ENCODE results near the gene ZSWIM1.

The ZSWIM1 gene

DNA sequence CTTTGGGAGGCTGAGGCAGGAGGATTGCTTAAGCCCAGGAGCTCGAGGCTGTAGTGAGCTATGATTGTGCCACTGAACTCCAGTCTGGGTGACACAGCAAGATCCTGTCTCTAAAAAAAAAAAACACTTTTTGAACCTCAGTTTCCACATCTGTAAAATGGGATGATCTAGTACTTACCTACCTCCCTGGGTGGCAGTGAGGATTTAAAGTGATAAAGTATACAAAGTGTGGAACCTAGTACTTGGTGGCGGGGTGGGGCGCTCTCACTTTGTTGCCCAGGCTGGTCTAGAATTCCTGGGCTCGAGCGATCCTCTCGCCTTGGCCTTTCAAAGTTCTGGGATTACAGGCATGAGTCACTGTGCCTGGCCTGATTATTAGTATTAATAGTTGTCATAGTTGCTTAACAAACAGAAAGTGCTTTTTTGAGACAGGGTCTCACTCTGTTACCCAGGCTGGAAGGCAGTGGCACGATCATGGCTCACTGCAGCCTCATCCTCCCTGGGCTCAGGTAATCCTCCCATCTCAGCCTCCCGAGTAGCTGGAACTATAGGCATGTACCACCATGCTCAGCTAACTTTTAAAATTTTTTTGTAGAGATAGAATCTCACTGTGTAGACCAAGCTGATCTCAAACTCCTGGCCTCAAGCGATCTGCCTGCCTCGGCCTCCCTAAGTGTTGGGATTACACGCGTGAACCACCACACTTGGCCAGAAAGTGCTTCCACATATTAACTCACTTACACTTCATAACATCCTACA lies 37.9 kb downstream of the ZSWIM1 start:
- TF ChIP-seq EZH2 (optimal IDR thresholded peaks at IDR 0.05; ENCODE audit: low read depth, low read length) (no peak), EZH2phosphoT487 (IDR thresholded peaks at IDR 0.05; ENCODE audit: low read length) (no peak)
- TF ChIP-seq, protein P1, sequence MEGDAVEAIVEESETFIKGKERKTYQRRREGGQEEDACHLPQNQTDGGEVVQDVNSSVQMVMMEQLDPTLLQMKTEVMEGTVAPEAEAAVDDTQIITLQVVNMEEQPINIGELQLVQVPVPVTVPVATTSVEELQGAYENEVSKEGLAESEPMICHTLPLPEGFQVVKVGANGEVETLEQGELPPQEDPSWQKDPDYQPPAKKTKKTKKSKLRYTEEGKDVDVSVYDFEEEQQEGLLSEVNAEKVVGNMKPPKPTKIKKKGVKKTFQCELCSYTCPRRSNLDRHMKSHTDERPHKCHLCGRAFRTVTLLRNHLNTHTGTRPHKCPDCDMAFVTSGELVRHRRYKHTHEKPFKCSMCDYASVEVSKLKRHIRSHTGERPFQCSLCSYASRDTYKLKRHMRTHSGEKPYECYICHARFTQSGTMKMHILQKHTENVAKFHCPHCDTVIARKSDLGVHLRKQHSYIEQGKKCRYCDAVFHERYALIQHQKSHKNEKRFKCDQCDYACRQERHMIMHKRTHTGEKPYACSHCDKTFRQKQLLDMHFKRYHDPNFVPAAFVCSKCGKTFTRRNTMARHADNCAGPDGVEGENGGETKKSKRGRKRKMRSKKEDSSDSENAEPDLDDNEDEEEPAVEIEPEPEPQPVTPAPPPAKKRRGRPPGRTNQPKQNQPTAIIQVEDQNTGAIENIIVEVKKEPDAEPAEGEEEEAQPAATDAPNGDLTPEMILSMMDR (IDR thresholded peaks at IDR 0.05; ENCODE audit: low read length) = no peak
- no peaks in the 10 kb centered on the region for H3F3A ChIP-seq (ENCODE audit: insufficient read depth, low read length)
- no peaks in the 10 kb centered on the region for H3K4me1 ChIP-seq (ENCODE audit: low read length)
- H2AFZ ChIP-seq (ENCODE audit: low read length) = no peak overlapping the region
- H4K20me1 ChIP-seq (ENCODE audit: insufficient read depth, low read length) = no peaks in the 10 kb centered on the region
- H3K79me2 ChIP-seq (ENCODE audit: low read length) = no peaks in the 10 kb centered on the region
- no peaks in the 10 kb centered on the region for H3K36me3 ChIP-seq (replicated peaks; ENCODE audit: insufficient read depth, low read length)
- H3K27ac ChIP-seq (ENCODE audit: low read length) = no peak overlapping the region
- H3K9ac ChIP-seq (ENCODE audit: low read length) = no peak overlapping the region
- no peaks in the 10 kb centered on the region for H3K9me3 ChIP-seq (replicated peaks; ENCODE audit: insufficient read depth, low read length)
- DNase-seq = no peak
- no peaks in the 10 kb centered on the region for H3K9me2 ChIP-seq (replicated peaks; ENCODE audit: insufficient read depth, low read length)
- H3K4me3 ChIP-seq (ENCODE audit: low read length) = no peak overlapping the region
- H3K27me3 ChIP-seq (replicated peaks; ENCODE audit: insufficient read depth, low read length) = no peaks in the 10 kb centered on the region
- no peak overlapping the region for H3K4me2 ChIP-seq (ENCODE audit: low read depth, low read length)

DNA sequence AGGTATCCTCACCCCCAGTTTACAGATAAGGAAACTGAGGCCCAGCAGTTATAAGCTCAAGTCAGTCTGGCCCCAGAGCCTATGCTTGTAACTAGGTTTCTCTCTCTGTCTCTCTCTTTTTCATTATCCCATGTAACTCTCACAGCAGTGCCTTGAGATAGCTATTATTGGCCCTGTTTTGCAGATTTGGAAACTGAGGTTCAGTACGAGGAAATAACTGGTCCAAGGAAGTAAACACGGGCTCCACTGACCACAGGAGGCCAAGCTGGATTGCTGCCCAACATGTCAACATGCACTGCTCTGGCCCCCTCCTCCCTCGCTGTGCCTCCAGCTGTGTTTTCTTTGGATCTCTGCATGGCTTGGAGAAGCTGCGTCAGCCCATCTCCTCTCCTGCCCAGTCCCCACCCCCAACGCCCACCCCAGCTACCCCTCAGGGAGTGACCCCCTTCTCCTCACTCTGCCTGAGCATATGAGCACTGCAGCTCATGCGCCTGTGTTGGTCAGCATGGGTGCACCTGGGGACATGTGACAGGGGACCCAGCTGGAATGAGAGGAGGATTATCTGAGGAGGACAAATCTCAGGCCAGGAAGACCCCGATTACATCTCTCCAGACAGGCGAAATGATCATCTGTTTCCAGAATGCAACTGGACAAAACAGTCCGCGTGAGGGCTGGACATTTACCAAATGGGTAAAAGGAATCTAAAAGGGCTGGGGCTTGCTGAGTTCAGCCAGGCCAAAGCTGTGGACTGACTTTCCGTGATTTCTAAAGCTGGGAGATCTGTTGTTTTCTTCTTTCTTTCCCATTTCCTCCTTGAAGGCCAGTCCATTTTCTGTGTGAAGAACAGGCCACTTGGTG lies 38.7 kb downstream of the ZSWIM1 start:
- H3K4me2 ChIP-seq (ENCODE audit: low read depth, low read length) = no peak overlapping the region
- H3K4me1 ChIP-seq (ENCODE audit: low read length) = no peaks in the 10 kb centered on the region
- no peak overlapping the region for H2AFZ ChIP-seq (ENCODE audit: low read length)
- H3K9me3 ChIP-seq (replicated peaks; ENCODE audit: insufficient read depth, low read length) = no peaks in the 10 kb centered on the region
- H3K36me3 ChIP-seq (replicated peaks; ENCODE audit: insufficient read depth, low read length) = no peaks in the 10 kb centered on the region
- no peak for DNase-seq
- no peaks in the 10 kb centered on the region for H3K27me3 ChIP-seq (replicated peaks; ENCODE audit: insufficient read depth, low read length)
- no peak overlapping the region for H3K27ac ChIP-seq (ENCODE audit: low read length)
- H3K79me2 ChIP-seq (ENCODE audit: low read length) = no peaks in the 10 kb centered on the region
- H3F3A ChIP-seq (ENCODE audit: insufficient read depth, low read length) = no peaks in the 10 kb centered on the region
- TF ChIP-seq EZH2phosphoT487 (IDR thresholded peaks at IDR 0.05; ENCODE audit: low read length) = no peak
- no peak for TF ChIP-seq EZH2 (optimal IDR thresholded peaks at IDR 0.05; ENCODE audit: low read depth, low read length)
- TF ChIP-seq, protein P1 (IDR thresholded peaks at IDR 0.05; ENCODE audit: low read length) = no peak
- no peaks in the 10 kb centered on the region for H3K9me2 ChIP-seq (replicated peaks; ENCODE audit: insufficient read depth, low read length)
- H4K20me1 ChIP-seq (ENCODE audit: insufficient read depth, low read length) = no peaks in the 10 kb centered on the region
- H3K4me3 ChIP-seq (ENCODE audit: low read length) = no peak overlapping the region
- no peak overlapping the region for H3K9ac ChIP-seq (ENCODE audit: low read length)

DNA sequence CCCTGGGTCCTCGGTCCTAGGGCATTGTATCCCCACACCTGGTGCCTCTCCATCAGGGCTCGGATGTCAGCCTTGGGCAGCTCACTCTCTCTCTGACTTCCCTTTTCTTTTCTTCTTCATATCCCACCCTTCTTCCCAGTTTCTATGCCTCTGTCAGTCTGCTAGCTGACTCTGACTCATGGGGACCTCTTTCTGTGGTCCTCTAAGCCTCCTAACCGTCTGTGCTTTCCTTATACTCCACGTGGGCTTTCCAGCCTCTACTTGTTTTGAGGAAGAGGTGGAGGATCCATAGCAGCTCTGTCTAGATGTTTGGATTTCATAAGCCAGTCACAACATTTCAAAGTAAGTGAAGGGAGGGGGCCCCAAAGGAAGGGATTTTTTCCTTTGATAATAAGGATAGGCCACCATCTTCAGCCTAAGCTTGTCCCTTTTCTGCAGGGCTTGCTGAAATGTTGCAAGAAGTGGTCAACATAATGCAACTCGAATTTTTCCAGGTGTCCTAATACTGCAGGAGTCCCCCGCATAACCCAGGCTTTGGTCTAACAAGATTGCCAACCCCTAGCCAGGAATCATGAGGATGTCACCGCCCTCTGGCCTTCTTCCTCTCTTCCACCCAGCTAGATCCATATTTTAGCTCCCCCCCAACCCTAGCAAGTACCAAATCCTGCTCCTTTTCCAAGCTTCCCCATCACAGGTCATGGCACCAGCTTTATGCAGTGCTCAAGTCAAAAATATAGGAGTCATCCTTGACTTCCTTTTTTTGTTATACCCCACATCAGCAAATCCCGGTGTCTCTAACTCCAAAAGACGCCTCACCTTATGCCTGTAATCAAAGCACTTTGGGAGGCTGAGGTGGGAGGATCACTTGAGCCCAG lies 39.7 kb downstream of the ZSWIM1 start:
- Histone ChIP-seq H3K27me3 (replicated peaks; ENCODE audit: insufficient read depth, low read length) (no peaks in the 10 kb centered on the region), H3K27ac (ENCODE audit: low read length) (no peak overlapping the region), H4K20me1 (ENCODE audit: insufficient read depth, low read length) (no peaks in the 10 kb centered on the region), H3K36me3 (replicated peaks; ENCODE audit: insufficient read depth, low read length) (no peaks in the 10 kb centered on the region), H2AFZ (ENCODE audit: low read length) (no peak overlapping the region), H3K9ac (ENCODE audit: low read length) (no peak overlapping the region), H3K9me3 (replicated peaks; ENCODE audit: insufficient read depth, low read length) (no peaks in the 10 kb centered on the region), H3K9me2 (replicated peaks; ENCODE audit: insufficient read depth, low read length) (no peaks in the 10 kb centered on the region), H3K4me2 (ENCODE audit: low read depth, low read length) (no peak overlapping the region), H3K4me1 (ENCODE audit: low read length) (no peaks in the 10 kb centered on the region), H3F3A (ENCODE audit: insufficient read depth, low read length) (no peaks in the 10 kb centered on the region), H3K79me2 (ENCODE audit: low read length) (no peaks in the 10 kb centered on the region), H3K4me3 (ENCODE audit: low read length) (no peak overlapping the region)
- TF ChIP-seq EZH2phosphoT487 (IDR thresholded peaks at IDR 0.05; ENCODE audit: low read length) (no peak), EZH2 (optimal IDR thresholded peaks at IDR 0.05; ENCODE audit: low read depth, low read length) (no peak)
- TF ChIP-seq, protein P1 (IDR thresholded peaks at IDR 0.05; ENCODE audit: low read length) = no peak
- DNase-seq = no peak
